Eye (tissue), 1 donor: ENCODE data around the gene FCHO2.

ENCODE experiments used
- DNase-seq: peaks from one replicate; pipeline ENCODE4 v3.0.0-alpha.2; 2015

Gene FCHO2

DNA sequence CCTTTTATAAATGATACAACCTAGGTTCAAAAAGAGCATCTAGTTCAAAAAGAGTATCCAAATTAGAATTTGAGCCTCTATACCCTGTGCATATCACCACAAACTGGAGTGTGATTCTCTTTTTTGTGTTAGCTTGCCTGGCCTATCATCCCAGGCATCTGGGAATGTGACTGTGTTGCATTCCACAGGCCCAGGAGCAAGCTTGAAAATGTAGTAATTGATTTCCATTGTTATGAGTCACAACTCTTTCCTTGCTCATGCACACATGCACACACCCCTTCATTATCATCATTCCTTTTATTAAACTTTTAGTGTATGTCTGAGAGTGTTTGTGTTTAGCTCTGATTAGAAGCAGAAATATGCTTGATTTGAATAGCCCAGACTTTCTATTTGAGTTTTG, 75.2 kb downstream of the FCHO2 start:
- peak; percentile 76 for DNase-seq

DNA sequence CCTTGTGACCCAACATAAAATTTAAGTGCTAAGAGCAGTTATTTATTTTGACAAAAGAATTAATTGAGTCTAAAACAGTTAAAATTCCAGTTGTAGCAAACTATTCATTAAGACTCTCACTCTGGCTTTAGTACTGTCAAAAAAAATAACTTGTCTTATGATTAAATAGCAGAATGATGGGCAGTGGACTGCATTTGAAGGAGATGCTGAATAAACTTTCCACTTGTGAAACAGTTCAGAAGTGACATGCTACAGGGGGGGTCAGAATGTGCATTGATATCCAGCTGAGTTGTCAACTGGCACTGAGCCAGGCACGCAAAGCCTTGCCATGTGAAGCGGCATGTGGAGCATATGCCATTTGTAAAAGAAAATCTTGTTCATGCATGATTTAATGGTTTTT, 76.0 kb downstream of the FCHO2 start:
- peak; percentile 95 for DNase-seq

DNA sequence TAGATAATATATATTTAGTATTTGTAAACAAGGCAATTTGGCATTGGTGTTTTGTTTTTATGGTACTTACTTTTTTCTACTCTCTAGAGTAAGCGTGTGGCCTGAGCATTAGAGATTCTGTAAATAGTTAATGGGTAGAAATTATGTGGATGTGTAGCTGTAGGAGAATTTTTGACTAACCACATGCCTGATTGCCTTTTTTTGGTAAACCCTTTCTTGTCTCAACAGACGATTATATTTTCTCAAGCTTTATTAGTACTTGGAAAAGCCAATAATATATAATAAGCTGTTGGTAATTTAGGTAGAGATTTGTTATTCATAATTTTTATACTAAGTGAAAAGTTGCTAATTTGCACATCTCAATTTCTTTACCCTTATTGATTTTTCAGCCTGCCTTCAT, 76.8 kb downstream of the FCHO2 start:
- peak; percentile 49 for DNase-seq

DNA sequence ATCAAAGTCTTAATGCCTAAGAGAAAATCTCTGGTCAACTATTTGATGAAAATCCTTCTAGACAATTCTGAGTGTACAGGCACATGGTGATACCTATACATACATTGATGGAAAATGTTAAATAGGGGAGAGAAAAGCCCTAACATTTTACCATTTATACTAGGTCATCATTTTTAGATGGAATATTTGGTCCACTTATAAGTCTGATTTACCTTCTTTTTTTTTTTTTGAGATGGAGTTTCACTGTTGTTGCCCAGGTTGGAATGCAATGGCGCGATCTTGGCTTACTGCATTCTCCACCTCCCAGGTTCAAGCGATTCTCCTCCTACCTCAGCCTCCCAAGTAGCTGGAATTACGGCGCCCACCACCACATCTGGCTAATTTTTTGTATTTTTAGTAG, 81.7 kb downstream of the FCHO2 start:
- DNase-seq, result no peak

DNA sequence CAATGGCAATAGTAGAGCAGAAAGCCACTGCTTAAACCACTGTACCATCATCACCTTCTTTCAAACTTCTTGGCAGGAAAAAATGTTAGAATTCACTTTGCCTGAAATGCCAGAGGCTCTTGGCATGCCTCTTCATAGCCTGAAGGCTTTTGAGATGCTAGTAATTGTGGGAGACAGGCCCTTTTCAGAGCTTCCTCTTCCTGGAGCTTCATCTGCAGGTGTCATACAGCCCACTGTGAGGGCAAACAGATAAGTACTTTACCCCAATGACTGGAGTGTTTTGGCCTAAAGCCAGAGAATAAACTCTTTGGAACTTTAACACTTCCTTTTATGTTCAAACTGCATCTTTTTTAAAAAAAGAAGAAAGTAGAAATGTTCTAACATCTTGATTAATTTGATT, 83.2 kb downstream of the FCHO2 start:
- no peak for DNase-seq

DNA sequence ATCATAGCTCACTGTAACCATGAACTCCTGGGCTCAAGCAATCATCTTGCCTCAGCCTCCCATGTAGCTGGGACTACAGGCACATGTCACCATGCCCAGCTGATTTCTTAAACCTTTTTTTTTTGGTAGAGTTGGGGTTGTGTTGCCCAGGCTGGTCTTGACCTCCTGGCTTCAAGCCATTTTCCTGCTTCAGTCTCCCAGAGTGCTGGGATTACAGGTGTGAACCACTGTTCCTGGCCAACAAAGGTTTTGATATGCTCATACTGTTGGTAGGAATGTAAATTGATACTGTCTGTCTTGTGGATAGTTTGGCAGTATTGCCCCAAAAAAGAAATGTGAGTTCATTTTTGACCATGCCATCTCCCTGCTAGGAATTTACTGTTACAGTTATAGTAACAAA, 87.2 kb downstream of the FCHO2 start:
- DNase-seq, result no peak

DNA sequence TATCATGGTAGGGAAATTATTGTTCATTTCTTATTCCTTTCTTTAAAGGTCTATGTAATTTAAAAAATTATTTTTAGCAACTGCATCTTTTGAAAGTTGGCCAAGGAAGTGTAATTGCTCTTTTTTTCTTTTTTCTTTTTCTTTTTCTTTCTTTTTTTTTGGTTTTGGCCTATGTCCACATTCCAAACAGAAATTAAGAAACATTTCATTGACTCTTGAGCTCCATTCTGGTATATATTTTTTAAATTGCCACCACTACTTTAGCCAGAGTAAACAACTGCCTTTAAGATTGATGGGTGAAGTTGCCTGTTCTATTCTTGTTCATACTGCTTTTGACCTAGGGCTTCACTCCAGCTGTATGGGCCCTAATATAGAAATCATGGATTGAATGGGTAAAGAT, 88.7 kb downstream of the FCHO2 start:
- DNase-seq, result no peak

- DNase-seq, result no peak
These were observed 89.8 kb downstream of the FCHO2 start for GRCh38 chr5:73045623-73046022.

DNA sequence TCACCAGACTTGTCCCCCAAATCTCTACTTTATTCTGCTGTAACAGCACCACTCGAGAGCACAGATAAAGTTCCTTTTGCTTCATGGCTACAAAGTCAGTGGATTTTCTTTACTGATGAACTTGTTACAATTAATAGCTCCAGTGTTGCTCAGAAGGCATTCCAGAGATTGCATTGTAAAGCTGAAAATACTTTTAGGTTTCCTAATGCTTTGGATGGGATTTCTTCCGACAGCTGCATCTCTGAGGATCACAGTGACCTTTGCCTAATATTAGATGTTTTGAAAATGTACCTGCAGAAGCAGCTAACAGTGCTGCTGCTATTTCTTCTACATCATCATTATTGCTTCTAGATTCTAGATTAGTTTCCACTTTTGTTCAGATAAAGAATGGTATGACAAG, 105.8 kb downstream of the FCHO2 start:
- peak; percentile 3 for DNase-seq

GRCh38 chr5:73066466-73066865, 110.6 kb downstream of the FCHO2 start:
- DNase-seq, result peak; percentile 13

DNA sequence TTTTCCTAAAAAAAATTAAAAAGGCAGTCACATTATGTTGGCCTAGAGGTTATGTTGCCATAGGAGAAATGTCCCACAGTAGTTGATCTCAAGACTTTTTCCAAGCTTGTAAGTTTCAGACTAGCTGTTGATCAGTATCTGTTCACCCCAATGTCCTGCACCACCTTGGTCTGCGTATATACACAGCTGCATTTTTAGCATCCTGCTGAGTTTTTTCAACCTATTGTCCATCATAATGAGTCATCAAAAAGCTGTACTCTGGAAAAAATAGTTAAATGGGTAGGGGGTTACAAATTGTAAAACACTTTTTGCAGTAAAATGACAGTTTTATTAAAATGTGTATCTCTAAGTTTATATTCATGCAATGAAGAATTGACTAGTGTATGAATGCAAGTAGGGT, 111.4 kb downstream of the FCHO2 start:
- DNase-seq, result no peak

GRCh38 chr5:73081093-73081492, 125.3 kb downstream of the FCHO2 start:
- no peak for DNase-seq

DNA sequence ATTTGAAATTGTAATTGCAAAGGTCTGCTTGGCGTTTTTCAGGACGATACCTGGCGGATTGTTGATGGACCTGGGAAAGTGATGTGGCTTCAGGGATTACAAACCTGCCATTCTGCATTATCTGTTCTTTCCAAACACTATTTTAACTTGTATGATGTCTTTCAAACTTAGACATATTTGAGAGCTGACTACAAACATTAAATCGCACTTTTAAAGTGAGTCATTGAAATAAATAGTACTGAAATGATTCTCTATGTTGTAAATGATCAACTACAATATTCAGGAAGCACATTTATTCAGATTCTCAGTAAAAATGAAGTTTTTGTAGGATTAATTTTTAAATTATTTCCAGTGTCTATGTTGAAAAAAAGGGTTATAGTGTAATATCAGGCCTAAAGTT, 132.2 kb downstream of the FCHO2 start:
- DNase-seq, result no peak

GRCh38 chr5:73093943-73094342, 138.1 kb downstream of the FCHO2 start:
- DNase-seq, result no peak

DNA sequence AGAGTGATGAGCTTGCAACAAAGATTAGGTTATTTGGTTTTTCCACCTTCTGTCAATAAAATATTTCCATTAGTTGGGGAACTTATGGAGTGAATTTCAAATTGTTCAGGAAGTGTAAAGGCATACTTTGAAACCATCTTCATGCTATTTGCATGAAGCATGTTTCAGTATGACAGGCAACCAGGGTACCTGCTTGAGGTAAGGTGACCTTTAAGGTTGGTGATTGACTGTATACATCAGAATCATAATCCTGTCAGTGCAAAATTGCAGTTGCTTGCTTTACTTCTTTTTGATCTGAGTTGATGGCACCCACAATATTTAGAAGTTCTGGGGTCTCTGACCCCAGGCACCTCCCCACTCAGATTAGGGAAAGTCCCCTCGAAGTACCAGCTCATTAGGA, 138.6 kb downstream of the FCHO2 start:
- no peak for DNase-seq

- DNase-seq, result no peak
These were observed 139.9 kb downstream of the FCHO2 start for GRCh38 chr5:73095564-73096238.

- DNase-seq, result no peak
These were observed 140.4 kb downstream of the FCHO2 start for GRCh38 chr5:73096239-73096575.

GRCh38 chr5:73097740-73098139, 141.9 kb downstream of the FCHO2 start:
- DNase-seq, result no peak

DNA sequence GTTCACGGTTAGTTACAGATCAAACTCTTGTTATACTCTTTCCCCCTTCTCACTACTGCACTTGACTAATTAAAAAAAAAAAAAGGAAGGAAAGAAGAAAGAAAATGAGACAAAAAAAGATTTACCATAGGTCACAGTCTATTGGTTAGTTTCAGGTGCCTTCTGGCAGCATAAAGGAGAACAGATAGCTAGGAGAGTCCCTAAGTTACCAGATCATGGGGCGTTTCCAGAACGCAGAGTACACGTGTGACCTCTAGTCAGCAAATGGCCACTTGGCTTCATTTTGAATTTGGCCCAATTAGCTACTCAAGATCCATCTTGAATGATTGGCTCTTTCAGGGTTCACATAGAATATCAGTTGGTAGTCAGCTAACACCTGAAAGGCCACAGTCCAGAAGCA, 144.3 kb downstream of the FCHO2 start:
- no peak for DNase-seq

- DNase-seq, result no peak
These were observed 148.0 kb downstream of the FCHO2 start for GRCh38 chr5:73103870-73104299.

- DNase-seq, result no peak
These were observed 148.5 kb downstream of the FCHO2 start for GRCh38 chr5:73104326-73104725.

DNA sequence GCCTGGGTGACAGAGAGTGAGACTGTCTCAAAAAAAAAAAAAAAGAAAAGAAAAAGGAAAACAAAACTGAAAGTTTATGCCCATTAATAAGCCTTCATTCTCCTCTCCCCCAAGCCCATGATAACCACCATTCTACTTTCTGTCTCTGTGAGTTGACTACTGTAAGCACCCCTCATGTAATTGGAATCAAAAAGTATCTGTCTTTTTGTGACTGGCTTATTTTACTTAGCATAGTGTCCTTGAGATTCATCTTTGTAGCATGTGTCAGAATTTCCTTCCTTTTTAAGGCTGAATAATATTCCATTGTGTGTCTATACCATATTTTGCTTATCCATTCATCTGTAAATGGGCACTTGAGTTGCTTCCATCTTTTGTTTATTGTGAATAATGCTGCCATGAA, 150.5 kb downstream of the FCHO2 start:
- DNase-seq, result no peak

GRCh38 chr5:73110190-73110589, 154.3 kb downstream of the FCHO2 start:
- DNase-seq, result no peak

DNA sequence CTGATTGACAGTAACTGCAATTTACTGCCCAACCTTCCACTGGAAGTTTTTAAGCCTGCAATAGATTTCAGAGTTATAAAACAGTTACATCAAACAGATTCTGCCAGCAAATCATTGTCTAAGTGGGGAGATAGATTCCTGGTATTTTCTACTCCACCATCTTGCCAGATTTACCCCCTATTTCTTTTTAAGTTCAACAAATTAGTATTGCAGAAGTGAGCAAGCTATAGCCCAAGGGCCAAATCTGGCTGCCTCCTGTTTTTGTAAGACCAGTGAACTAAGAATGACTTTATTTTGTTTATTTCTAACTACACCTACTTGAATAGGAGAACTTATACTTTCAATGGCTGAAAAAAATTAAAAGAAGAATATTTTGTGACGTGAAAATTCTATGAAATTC, 155.7 kb downstream of the FCHO2 start:
- DNase-seq, result no peak

DNA sequence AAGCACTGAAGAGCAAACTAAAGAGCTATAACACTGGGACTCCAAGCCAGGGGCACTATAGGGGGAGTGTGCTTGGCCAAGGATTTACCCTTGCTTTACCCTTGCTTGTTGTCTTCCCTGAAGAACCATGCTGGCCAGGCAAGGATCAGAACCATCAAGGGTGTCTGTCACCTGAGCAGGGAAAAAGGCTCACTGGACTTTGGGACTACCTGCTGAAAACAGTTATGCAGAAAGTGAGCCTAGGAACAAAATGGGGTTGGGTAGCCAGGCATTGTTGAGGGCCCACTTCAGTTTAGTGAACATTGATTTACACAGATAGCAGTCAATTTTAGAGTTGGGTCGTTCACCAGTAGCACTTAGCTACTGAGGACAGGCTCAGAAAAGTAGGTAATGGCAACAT, 156.5 kb downstream of the FCHO2 start:
- DNase-seq, result no peak
